H1 (cell line): Measurements from ENCODE around the gene ZNF530. TPM values are rescaled to one million over a fixed set of nuclear protein-coding genes. Genes with fewer than 3 reads are reported as not detected.

ENCODE experiments used
- HDAC2 ChIP-seq, 2 experiments: fragments of 300-600 bp in 1 of 2; sonication (generic) in 1 of 2; IDR thresholded peaks; 2 replicates each; pipeline ENCODE4 v1.6.1; 2011 to 2012; ENCODE audit warnings: low read depth in 2 of 2, low read length in 2 of 2, mild to moderate bottlenecking in 2 of 2, moderate library complexity in 2 of 2, borderline replicate concordance in 1 of 2, inconsistent platforms in 1 of 2
- PHF8 ChIP-seq: fragments of 200-600 bp; sonication (generic); conservative IDR thresholded peaks from 2 replicates; pipeline ENCODE4 v1.7.1; 2012; ENCODE audit warnings: low read depth, mild to moderate bottlenecking, inconsistent platforms, low read length, moderate library complexity
- YY1 ChIP-seq: IDR thresholded peaks from 2 replicates; pipeline ENCODE4 v1.6.1; 2011; ENCODE audit warnings: low read depth, mild to moderate bottlenecking, low read length
- polyA plus RNA-seq, 7 experiments: library from polyadenylated mRNA; depleted of rRNA in 3 of 7; stranded (reverse) in 5 of 7; unstranded in 2 of 7; fragments of >200 nt in 5 of 7; fragments of 200-250 nt in 2 of 7; gene quantifications; 1 replicate in 5 of 7; 2 replicates in 1 of 7; 4 replicates in 1 of 7; pipeline versions ENCODE4 v1.2.1 to v1.2.3, GENCODE V29; 2011 to 2013; ENCODE audit warnings: missing spikeins in 2 of 7, mixed read lengths in 2 of 7
- total RNA-seq: library from RNA; stranded (reverse); fragmentation: NEBNext Ultra II Directional; extraction: Animal tissue kit (Norgen Biotek cat#: 25700); gene quantifications from 2 replicates; pipeline ENCODE4 v1.2.1, GENCODE V29; 2021

Gene ZNF530
- total and polyA plus RNA-seq, 2 of the 8 experiments (the other 6 are each of a cell fraction or from before 2014, with no cell fraction given), result 4.2 to 9.3 TPM

GRCh38 chr19:57560049-57560491 lies 39.6 kb upstream of the ZNF530 start (continued):
- TF ChIP-seq HDAC2 (IDR thresholded peaks at IDR 0.05; ENCODE audit: borderline replicate concordance in 1 of 2, low read depth in 2 of 2, low read length in 2 of 2) (no peak), YY1 (no peak), PHF8 (no peak)
